Measurements from ENCODE around the gene TRPM8. TPM values are rescaled to one million over a fixed set of nuclear protein-coding genes. Genes with fewer than 3 reads are reported as not detected.
A peak's percentile ranks its signal among the peaks of the same experiment; 100 is the strongest.
"Not testable (repeated sequence)": the region's sequence is repeated elsewhere in the genome, so short reads cannot be mapped to it uniquely, and the experiment has no call there.

Gene TRPM8
- polyA plus RNA-seq, 3 donors from 2014 or later, result 0.06 to 0.52 (median 0.42) TPM

- no peaks in the 10 kb centered on the region for H3K4me1 Mint-ChIP-seq
- no peak overlapping the region for H3K4me3 Mint-ChIP-seq
- H3K27ac Mint-ChIP-seq, result no peak overlapping the region
- H3K9me3 Mint-ChIP-seq, result peaks cover 0 to 9% (median 6%) of the 10 kb centered on the region in 6 donors
- DNase-seq, result no peak
- H3K36me3 Mint-ChIP-seq, result no peaks in the 10 kb centered on the region
- peaks cover 19 to 22% (median 20%) of the 10 kb centered on the region in 3 donors for H3K27me3 Mint-ChIP-seq (ENCODE audit: low read depth in 3 of 3)
These were observed 27.5 kb downstream of the TRPM8 start for GRCh38 chr2:233944722-233945121.

- H3K4me1 Mint-ChIP-seq, result no peaks in the 10 kb centered on the region
- peaks cover 14 to 20% (median 18%) of the 10 kb centered on the region in 3 donors for H3K27me3 Mint-ChIP-seq (ENCODE audit: low read depth in 3 of 3)
- H3K27ac Mint-ChIP-seq, result no peak overlapping the region
These were observed 28.0 kb downstream of the TRPM8 start for GRCh38 chr2:233945146-233945545.

GRCh38 chr2:233950078-233950825 is 33.1 kb downstream of the TRPM8 start:
- peaks cover 3 to 15% (median 13%) of the 10 kb centered on the region in 3 donors for H3K27me3 Mint-ChIP-seq (ENCODE audit: low read depth in 3 of 3)
- no peaks in the 10 kb centered on the region for H3K4me1 Mint-ChIP-seq
- peaks cover 0 to 5% (median 0%) of the 10 kb centered on the region in 6 donors for H3K9me3 Mint-ChIP-seq
- no peak for DNase-seq
- H3K36me3 Mint-ChIP-seq, result no peaks in the 10 kb centered on the region
- no peak overlapping the region for H3K4me3 Mint-ChIP-seq
- no peak overlapping the region for H3K27ac Mint-ChIP-seq

More at GRCh38 chr2:233945146-233945545, 28.0 kb downstream of the TRPM8 start:
- H3K36me3 Mint-ChIP-seq, result no peaks in the 10 kb centered on the region
- no peak overlapping the region for H3K4me3 Mint-ChIP-seq
- no peak for DNase-seq
- peaks cover 0 to 9% (median 6%) of the 10 kb centered on the region in 6 donors for H3K9me3 Mint-ChIP-seq

- DNase-seq, result no peak
- Mint-ChIP-seq H3K9me3 (peaks cover 0 to 5% (median 0%) of the 10 kb centered on the region in 6 donors), H3K4me1 (no peaks in the 10 kb centered on the region), H3K27ac (no peak overlapping the region), H3K27me3 (ENCODE audit: low read depth in 3 of 3) (peaks cover 2 to 13% (median 5%) of the 10 kb centered on the region in 3 donors), H3K4me3 (no peak overlapping the region), H3K36me3 (no peaks in the 10 kb centered on the region)
These were observed 35.2 kb downstream of the TRPM8 start for GRCh38 chr2:233952335-233952734.

GRCh38 chr2:233953087-233953801 is 36.1 kb downstream of the TRPM8 start:
- no peaks in the 10 kb centered on the region for H3K36me3 Mint-ChIP-seq
- H3K27me3 Mint-ChIP-seq (ENCODE audit: low read depth in 3 of 3), result peaks cover 3 to 11% (median 5%) of the 10 kb centered on the region in 3 donors
- peaks cover 0 to 5% (median 0%) of the 10 kb centered on the region in 6 donors for H3K9me3 Mint-ChIP-seq

GRCh38 chr2:233960203-233960602 is 43.0 kb downstream of the TRPM8 start:
- Mint-ChIP-seq H3K4me1 (no peaks in the 10 kb centered on the region), H3K36me3 (no peaks in the 10 kb centered on the region), H3K27ac (no peak overlapping the region), H3K9me3 (no peaks in the 10 kb centered on the region), H3K27me3 (ENCODE audit: low read depth in 3 of 3) (peaks cover 1 to 7% (median 6%) of the 10 kb centered on the region in 3 donors), H3K4me3 (no peak overlapping the region)
- no peak for DNase-seq

More at GRCh38 chr2:233953087-233953801, 36.1 kb downstream of the TRPM8 start:
- no peak for DNase-seq
- Mint-ChIP-seq H3K4me1 (no peaks in the 10 kb centered on the region), H3K4me3 (no peak overlapping the region), H3K27ac (no peak overlapping the region)

GRCh38 chr2:233961905-233962304 is 44.7 kb downstream of the TRPM8 start:
- Mint-ChIP-seq H3K27ac (no peak overlapping the region), H3K36me3 (no peaks in the 10 kb centered on the region), H3K27me3 (ENCODE audit: low read depth in 3 of 3) (peaks cover 1 to 10% (median 6%) of the 10 kb centered on the region in 3 donors), H3K4me1 (peaks cover 4 to 6% of the 10 kb centered on the region in 2 donors), H3K4me3 (no peak overlapping the region), H3K9me3 (no peaks in the 10 kb centered on the region)
- no peak for DNase-seq

GRCh38 chr2:233964581-233964980 is 47.4 kb downstream of the TRPM8 start:
- Mint-ChIP-seq H3K9me3 (no peaks in the 10 kb centered on the region), H3K36me3 (no peaks in the 10 kb centered on the region), H3K27ac (no peak overlapping the region), H3K4me1 (peaks cover 17 to 21% of the 10 kb centered on the region in 2 donors), H3K4me3 (no peak overlapping the region), H3K27me3 (ENCODE audit: low read depth in 3 of 3) (peaks cover 1 to 10% (median 4%) of the 10 kb centered on the region in 3 donors)
- no peak for DNase-seq

- H3K4me3 Mint-ChIP-seq, result no peak overlapping the region
- H3K36me3 Mint-ChIP-seq, result no peaks in the 10 kb centered on the region
- H3K9me3 Mint-ChIP-seq, result no peaks in the 10 kb centered on the region
- DNase-seq, result no peak
- H3K4me1 Mint-ChIP-seq, result peaks cover 17 to 21% of the 10 kb centered on the region in 2 donors
- H3K27me3 Mint-ChIP-seq (ENCODE audit: low read depth in 3 of 3), result peaks cover 1 to 7% (median 4%) of the 10 kb centered on the region in 3 donors
- no peak overlapping the region for H3K27ac Mint-ChIP-seq
These were observed 47.9 kb downstream of the TRPM8 start for GRCh38 chr2:233965032-233965603.

GRCh38 chr2:233965646-233966045 is 48.5 kb downstream of the TRPM8 start:
- not testable (repeated sequence) for H3K27me3 Mint-ChIP-seq (ENCODE audit: low read depth in 3 of 3); H3K4me3 Mint-ChIP-seq; H3K9me3 Mint-ChIP-seq; DNase-seq; H3K27ac Mint-ChIP-seq; H3K36me3 Mint-ChIP-seq
- H3K4me1 Mint-ChIP-seq, result peaks cover 17 to 21% of the 10 kb centered on the region in 2 donors

GRCh38 chr2:233966388-233966787 is 49.2 kb downstream of the TRPM8 start:
- Mint-ChIP-seq H3K4me3 (no peak overlapping the region), H3K9me3 (no peaks in the 10 kb centered on the region), H3K27me3 (ENCODE audit: low read depth in 3 of 3) (peaks cover 0 to 5% (median 3%) of the 10 kb centered on the region in 3 donors), H3K36me3 (no peaks in the 10 kb centered on the region), H3K27ac (no peak overlapping the region), H3K4me1 (peaks cover 17 to 21% of the 10 kb centered on the region in 2 donors)
- DNase-seq, result no peak

- Mint-ChIP-seq H3K36me3 (no peaks in the 10 kb centered on the region), H3K27ac (peak overlapping the region in 1 of 6 donors; percentile 0), H3K4me1 (peaks cover 17 to 21% of the 10 kb centered on the region in 2 donors), H3K4me3 (no peak overlapping the region), H3K27me3 (ENCODE audit: low read depth in 3 of 3) (peaks cover 0 to 8% (median 3%) of the 10 kb centered on the region in 3 donors), H3K9me3 (no peaks in the 10 kb centered on the region)
- peak in 2 of 3 donors; percentile 11 to 23 for DNase-seq
These were observed 50.0 kb downstream of the TRPM8 start for GRCh38 chr2:233967164-233967563.

- Mint-ChIP-seq H3K9me3 (no peaks in the 10 kb centered on the region), H3K36me3 (no peaks in the 10 kb centered on the region), H3K27ac (no peak overlapping the region), H3K4me3 (no peak overlapping the region), H3K4me1 (peaks cover 17 to 21% of the 10 kb centered on the region in 2 donors), H3K27me3 (ENCODE audit: low read depth in 3 of 3) (peaks cover under 1 to 8% (median 3%) of the 10 kb centered on the region in 3 donors)
- peak in 2 of 3 donors; percentile 12 to 20 for DNase-seq
These were observed 51.4 kb downstream of the TRPM8 start for GRCh38 chr2:233968556-233968955.

- H3K27me3 Mint-ChIP-seq (ENCODE audit: low read depth in 3 of 3); H3K36me3 Mint-ChIP-seq; H3K9me3 Mint-ChIP-seq; H3K4me3 Mint-ChIP-seq; DNase-seq; H3K27ac Mint-ChIP-seq: not testable (repeated sequence)
- peaks cover 21 to 23% of the 10 kb centered on the region in 2 donors for H3K4me1 Mint-ChIP-seq
These were observed 55.3 kb downstream of the TRPM8 start for GRCh38 chr2:233972460-233972859.

Data from immature natural killer cell (primary cell).